GM18519 (cell line): ENCODE measurements around the gene RAD17.
"Not testable (repeated sequence)": the region's sequence is repeated elsewhere in the genome, so short reads cannot be mapped to it uniquely, and the experiment has no call there.

Experiments
- ATAC-seq: cut with Tn5 transposase; IDR thresholded peaks from one replicate; pipeline ENCODE4 v1.9.1; 2021; ENCODE audit warnings: mild to moderate bottlenecking, moderate library complexity; ENCODE audit not compliant: unreplicated experiment, low FRiP score

Gene RAD17

GRCh38 chr5:69455428-69455988 lies 85.9 kb downstream of the RAD17 start:
- not testable (repeated sequence) for ATAC-seq

- ATAC-seq = no peak
Measured at GRCh38 chr5:69462170-69462569, 92.6 kb downstream of the RAD17 start.
